Activated CD4-positive, alpha-beta T cell treated with anti-CD3 and anti-CD28 coated beads, Interleukin-10, Interleukin-2, amounts not matched to agents 100 ng/mL and 50 ng/mL, durations not matched to agents 16 hours and 8 hours (primary cell): ENCODE results near the gene CENPP.
A peak's percentile ranks its signal among the peaks of the same experiment; 100 is the strongest.

Source experiments
- DNase-seq: peaks from one replicate; pipeline ENCODE4 v3.0.0-alpha.2; 2020

CENPP gene

GRCh38 chr9:92664394-92665152 lies 338.8 kb downstream of the CENPP start:
- DNase-seq = peak; percentile 56

DNA sequence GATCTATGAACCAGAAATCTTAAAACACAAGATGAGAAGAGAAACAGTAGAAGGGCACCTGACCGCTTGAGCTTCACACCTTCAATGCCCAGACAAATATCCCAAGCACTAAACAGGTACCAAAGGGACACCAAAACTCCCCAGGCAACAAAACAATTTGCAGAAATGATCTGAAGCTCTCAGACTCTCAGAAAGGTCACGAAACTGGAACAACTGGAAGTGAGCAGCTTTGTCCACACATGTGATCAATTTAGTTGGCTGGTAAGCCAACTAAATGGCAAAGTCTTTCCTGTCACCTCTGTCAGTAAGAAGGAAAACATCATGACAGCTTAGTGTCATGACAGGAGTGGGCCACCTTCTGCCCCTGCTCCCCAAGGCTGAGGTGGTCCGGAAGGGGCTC lies 340.1 kb downstream of the CENPP start:
- DNase-seq = no peak

GRCh38 chr9:92666236-92666635 lies 340.5 kb downstream of the CENPP start:
- DNase-seq = no peak

- no peak for DNase-seq
These were observed 341.3 kb downstream of the CENPP start for GRCh38 chr9:92666912-92667532.

- peak; percentile 53 for DNase-seq
These were observed 343.2 kb downstream of the CENPP start for GRCh38 chr9:92668746-92669526.

DNA sequence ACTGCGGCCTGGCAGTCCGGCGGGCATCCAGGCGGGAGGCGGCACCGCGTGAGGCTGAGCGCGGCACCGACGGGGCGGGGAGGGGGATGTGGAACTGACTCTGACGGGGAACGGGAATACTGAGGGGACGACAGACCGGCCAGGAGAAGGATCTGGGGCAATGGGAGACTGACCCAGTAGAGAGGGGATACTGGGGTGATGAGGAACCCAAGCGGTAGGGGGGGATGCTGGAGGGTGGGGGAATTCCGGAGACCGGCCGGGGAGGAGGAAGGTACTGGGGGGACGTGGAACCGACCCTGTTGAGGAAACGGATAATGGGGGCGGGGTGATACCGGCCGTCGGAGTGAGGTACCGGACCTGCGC lies 343.8 kb downstream of the CENPP start:
- DNase-seq = peak; percentile 22
